Glomerular visceral epithelial cell (primary cell): ENCODE measurements around the gene OSM.
"Not testable (repeated sequence)": the region's sequence is repeated elsewhere in the genome, so short reads cannot be mapped to it uniquely, and the experiment has no call there.

Experiments used
- DNase-seq: peaks from one replicate; pipeline ENCODE4 v3.0.0-alpha.2; 2016; ENCODE audit errors: extremely low spot score

The OSM gene

DNA sequence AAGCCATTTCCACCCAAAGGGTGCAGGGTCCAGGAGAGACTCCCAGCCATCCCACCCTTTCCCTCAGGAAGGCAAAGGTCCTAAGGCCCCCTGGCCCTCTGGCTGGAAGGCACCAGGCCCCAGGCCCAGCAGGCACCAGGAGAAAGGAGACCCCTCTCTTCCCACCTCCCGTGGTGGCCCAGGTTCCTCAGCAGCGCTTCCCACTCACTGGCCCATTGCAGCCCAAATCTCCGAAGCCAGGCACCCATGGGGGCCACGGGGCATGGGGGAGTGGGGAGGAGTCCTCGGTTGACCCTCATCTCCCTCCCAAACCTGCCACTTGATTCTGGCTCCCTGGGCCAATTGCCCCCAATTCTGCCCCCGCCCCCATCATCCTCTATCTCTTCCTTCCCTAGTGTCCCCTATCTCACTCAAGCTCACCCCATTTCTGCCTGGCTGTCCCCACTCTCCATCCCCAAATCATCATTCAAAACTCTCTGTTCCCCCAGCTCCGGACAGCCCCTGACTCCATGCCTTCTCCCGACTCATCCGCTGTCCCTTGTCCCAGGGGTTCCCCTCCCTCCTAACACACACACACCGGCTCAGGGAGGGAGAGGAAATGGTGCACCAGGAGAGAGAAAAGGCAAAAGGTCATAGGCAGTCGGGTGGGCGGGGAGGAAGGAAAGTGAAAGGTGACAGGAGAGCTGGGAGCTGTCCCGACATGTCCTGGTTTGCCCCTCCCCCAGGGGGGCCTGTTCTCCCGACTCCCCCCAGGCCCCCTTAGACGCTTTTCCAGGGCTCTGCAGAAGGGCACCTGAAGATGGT lies 21.3 kb downstream of the OSM start:
- no peak for DNase-seq

DNA sequence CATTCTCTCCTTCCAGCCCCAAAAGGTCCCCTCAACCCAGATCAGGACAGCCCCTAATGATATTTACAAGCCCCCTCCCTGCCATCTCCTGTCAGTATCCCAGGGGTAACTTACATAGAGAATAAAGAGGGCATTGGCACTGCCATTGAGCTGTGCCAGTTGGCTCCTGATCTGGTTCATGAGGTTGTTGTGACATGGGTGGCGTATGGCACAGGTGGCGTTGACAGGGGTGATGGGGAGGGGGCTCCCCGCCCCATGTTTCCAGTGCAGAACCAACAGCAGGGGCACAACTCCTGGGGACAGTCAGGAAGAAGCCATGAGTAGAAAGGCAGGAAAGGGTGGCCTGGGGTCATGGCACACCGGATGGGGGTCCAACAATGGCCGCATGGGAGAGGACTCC lies 22.0 kb downstream of the OSM start:
- DNase-seq: no peak

DNA sequence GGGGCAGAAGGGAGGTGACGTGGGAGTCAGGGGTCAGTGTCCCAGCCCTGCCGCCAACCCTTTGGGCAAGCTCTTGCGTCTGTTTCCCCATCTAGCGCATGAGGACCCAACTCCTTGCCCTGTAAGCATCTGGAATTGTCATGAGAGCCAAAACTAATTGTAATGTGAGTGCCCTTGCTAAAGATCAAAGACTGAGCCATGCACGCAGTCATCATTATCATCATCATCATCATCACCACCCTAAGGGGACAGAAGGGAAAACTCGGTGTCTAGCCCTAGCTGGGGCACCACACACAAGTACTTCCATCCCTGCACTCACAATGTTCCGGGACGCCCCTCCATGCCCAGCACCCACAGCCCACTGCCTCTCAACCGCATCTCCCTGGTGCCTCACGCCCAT lies 22.6 kb downstream of the OSM start:
- no peak for DNase-seq

DNA sequence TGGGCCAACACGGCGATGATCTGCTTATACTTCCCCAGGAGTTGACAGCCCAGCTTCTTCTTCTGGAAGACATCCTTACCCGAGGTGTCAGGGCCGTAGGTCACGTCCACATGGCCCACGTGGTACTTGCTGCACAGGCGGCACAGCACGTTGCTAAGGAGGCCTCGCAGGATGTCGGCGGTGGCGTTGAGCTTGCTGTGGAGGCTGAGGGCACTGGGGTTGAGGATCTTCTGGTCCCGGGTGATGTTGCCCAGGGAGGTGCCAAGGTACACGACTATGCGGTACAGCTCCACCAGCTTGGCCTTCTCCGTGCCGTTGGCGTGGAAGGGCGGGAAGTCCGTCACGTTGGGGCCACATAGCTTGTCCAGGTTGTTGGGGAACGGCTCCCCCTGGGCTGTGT lies 23.0 kb downstream of the OSM start:
- no peak for DNase-seq

DNA sequence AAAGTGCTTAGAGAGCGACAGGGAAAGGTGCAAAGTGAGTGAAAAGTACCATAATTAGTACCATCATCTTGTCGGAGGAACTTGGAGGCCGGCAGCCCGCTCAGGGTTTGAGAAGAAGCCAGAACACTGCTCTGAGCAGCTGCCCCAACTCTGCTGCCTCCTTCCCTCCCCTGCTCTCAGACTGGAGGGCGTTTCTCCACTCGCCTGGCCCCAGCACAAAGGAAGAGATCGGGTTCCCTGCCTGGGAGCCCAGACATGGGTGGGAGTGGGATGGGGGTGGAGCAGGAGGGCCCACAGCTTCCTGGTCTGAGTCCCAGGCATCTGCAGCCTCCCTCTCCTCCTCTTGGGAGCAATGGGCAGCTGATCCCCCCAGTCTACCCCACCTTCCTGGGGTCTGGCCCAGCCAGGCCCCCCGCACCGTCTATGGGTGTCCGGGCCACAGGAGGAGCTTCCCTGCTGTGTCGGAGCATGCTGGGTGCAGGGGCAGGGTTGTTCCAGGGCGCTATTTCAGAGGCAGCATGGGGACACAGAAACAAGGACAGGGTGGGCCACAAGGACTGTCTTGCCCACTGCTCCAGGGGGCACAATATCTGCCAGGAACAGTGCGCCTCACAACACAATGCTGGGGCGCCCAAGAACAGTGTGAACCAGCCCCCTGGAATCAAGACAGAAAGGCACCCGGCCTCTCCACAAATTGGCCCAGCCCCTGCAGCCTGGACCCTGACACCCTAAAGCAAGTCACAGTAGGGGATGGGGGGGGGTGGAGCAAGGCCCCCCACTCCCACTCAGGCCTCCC lies 24.9 kb downstream of the OSM start:
- DNase-seq: no peak

DNA sequence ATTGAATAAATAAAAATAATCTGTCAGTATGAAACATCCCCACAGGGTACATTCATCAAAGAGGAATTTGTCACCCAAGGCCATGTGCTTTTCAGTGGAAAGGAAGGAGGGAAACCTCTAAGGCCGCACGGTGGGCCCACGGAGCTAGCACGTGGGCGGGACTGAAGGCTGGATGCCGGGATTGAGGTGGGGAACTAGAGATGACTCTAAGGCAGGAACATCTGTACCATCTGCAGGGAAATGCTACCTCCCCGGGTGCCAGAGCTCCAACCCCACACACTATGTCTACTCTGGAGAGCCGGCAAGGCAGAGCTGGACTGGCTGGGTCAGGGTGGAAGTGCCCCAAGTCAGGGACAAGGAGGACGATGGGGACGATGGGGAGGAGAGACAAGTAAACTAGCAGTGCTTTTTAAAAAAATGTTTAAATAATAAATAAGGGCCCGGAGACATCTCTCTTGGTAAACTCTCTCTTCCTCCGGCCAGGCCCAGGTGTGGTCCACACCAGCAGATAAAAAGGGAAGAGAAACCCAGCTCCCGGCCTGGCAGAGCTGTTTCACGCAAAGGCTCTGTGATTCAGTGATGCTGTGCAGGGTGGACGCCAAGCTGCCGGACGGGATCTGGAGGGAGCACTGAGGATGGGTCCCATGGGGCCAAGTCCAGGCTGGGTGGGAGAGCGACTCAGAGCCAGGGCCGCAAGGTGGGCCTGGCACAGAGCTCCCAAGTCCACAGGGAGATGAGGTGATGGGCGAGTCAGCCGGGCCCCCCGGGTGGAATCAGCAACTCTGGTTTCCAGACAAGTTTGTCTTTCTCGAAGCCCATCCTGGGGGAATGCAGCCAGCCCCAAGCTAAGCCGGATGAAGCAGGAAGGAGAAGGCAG lies 25.9 kb downstream of the OSM start:
- DNase-seq: no peak

DNA sequence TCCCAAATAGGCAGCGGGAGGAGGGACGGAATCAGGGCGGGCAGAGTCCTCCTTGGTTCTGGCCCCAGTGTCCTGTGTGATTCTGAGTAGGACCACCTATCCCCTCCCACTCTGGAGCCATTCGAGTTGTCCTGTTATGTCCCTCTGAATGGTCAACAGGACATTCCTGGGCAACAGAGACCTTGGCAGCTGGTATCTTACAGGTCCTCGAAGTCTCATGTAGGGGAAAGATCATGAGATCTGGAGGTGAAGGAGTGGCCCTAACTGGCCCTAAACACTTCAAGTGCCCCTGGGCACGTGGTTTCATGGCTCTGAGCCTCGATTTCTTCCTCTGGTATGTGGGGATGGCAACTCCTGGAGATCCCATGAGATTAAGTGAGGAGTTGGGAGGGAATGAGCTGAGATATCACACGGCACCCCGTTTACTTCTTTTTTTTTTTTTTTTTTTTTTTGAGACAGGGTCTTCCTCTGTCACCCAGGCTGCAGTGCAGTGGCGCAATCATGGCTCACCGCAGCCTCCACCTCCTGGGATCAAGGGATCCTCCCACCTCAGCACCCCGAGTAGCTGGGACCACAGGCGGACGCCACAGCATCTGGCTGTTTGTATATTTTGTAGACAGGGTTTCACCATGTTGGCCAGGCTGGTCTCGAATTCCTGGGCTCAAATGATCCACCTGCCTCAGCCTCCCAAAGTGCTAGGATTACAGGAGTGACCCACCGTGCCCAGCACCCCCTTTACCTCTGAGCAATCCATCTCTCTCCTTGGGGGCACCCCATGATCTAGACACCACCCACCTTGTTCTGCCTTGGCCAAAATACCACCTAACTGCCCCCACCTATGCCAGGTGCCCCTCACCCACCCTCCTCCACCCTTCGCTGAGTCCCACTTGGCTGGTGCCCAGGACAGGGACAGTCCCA lies 26.9 kb downstream of the OSM start:
- DNase-seq: no peak

DNA sequence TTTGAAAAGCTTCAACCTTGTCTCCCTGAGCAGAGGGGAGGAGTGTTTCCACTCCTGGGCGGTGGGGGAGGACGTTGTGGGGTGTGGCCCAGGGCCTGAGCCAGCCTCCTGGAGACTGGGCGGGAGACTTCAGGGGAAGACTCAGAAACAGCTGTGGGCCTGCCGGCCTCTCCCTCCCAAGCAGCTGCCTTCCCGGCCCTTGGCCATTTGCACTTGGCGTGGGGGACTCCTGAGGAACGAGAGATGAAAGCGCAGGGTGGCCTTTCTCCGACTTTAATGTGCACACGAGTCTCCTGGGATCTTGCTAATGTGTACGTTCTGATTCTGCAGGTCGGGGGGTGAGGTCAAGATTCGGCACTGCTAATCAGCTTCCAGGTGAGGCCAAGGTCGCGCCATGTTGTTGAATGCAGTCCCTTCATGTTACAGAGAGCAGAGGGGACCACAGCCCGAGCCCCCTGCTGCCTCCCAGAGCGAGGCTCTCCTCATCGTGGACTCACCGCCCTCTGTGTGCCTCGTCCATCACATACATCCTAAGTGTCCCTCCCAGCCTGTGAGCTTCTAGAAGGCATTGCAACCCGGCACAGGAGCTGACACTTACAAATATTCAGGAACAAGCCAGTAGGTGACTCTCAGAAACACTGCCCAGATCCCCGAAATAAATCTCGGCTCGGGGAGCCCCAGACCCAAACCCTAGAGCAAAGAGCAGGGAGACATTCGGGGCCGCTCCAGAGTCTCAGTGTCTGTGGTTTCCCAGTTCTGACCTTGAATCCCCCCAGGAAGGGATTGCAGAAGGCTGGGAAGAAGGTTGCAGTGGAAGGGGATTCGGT lies 27.8 kb downstream of the OSM start:
- DNase-seq: peak; percentile 91

DNA sequence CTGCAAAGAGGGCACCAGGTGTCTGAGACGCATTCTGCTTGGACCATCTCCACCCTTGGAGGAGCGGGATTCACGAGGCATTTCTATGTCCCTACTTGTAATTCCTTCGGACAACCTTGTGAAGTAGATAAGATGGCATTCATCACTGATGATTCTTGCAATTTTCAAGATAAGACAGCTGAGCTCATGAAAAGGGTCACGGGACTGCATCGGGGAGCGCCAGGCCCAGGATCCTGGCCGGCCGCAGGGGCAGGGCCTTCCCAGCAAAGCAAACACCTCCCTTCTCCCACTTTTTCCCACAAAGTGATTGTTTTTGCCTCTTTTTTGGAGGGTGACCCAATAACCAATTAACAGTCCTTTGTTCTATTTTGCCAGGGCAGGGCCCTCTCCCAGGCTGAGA lies 28.5 kb downstream of the OSM start:
- no peak for DNase-seq

DNA sequence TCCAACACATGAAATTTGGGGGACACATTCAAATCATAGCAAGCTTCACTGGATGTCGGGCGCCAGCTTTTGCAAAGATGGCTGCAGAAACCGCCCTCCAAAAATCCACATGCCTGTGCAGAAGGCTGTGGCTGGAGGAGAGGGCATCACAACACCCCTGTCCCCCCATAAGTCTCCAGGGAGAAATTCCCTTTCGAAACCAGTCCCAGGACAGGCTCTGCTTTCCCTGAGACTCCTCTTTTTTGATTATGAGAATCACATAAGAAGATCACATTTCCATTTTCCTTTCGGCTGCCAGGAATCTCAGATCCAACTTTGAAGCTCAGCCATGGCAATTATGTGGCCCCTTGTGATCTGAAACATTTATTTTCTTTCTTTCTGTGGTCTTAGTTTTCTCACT lies 29.8 kb downstream of the OSM start:
- DNase-seq: no peak

DNA sequence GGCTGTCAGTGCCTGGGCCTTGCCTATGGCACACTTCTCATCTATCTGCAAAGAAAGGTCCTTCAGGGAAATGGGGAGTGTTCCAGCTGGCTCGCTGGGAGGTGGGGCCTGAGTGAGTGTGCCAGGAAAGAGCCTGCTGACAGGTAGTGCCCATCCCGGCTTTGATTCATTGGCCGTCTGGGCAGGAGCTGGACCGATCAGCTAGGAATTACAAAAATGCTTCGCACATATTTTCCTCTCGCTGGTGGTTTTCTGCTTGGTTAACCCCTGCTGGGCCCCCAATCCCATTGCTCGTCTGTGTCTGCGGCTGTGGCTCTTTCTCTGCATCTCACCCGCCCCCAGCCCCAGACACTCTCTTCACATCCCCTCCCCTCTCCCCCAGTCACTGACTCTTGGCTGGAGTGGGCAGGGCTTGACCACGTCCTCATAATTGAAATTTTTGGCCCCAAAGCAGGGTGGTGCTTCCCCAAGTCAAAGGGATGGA lies 30.9 kb downstream of the OSM start:
- peak; percentile 99 for DNase-seq

DNA sequence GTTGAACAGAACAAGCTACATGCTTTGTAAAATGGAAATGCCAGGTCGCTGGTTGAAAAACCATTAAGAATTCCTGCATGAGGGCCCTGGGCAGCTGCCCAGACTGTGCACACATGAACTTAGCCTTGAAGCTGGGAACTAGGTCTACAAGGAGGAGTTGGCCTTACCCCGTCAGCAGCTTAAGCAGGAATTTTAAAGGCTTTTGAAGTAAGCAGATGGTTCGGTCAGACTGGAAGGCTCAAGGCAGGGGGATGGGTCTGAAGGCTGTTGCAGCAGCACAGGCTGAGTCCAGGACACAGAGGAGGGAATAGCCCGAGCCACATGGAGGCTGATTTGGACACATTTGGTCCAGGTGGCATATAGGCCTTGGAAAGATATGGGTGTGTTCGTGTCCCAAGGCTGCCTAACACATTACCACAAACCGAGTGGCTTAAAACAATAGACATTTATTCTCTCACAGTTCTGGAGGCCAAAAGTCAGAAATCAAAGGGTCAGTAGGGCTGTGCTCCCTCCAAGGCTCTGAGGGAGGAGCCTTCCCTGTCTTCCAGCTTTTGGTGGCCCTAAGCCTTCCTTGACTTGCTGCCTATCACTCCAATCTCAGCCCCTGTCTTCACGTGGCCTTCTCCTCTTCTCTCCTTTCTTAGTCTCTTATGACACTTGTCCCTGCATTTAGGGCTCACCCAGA lies 31.7 kb downstream of the OSM start:
- DNase-seq: peak; percentile 89

DNA sequence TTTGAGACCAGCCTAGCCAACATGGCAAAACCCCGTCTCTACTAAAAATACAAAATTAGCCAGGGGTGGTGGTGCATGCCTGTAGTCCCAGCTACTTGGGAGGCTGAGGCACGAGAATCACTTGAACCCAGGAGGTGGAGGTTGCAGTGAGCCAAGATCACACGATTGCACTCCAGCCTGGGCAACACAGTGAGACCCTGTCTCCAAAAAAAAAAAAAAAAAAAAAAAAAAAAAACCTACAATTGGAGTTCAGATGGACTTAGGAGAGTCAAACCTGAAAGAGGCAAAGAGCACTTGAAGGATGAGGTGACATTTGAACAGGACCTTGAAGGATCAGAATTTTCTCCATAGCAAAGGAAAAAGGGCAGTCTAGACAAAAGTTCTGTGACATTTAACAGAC lies 32.3 kb downstream of the OSM start:
- not testable (repeated sequence) for DNase-seq

DNA sequence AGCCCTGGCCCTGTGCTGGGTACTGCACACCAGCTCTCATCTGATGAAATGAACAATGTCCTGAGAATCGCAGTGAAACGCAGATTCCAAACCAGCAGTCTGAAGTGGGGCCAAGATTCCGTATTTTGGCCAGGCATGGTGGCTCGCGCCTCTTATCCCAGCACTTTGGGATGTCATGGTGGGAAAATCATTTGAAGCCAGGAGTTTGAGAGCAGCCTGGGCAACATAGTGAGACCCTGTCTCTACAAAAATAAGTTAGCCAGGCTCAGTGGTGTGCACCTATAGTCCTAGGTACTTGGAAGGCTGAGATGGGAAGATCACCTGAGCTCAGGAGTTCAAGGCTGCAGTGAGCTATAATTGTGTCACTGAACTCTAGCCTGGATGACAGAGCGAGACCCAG lies 33.1 kb downstream of the OSM start:
- no peak for DNase-seq

DNA sequence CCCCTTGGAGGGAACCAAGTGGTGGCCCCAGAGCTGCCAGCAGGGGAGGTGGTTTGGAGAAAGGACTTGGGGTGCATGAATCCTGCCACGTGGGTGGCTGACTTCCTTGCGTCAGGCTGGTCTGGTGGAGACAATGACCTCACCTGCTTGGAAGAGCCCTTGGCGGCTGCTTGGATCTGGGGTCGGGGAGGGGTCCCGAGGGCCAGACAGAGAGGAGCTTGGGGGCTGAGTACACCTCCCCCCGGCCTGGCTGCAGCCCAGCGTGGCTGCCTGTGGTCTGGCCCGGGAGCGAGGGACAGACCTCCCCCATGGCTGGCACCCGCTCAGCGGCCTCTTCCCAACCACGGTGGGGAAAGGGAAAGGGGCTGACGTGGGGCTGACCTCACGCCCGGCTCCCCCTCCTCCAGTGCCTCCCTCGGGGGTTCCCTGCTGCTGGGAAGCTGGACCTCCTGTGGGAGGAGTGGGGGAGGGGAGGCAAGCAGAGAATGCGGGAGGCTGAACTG lies 33.9 kb downstream of the OSM start:
- peak; percentile 88 for DNase-seq

DNA sequence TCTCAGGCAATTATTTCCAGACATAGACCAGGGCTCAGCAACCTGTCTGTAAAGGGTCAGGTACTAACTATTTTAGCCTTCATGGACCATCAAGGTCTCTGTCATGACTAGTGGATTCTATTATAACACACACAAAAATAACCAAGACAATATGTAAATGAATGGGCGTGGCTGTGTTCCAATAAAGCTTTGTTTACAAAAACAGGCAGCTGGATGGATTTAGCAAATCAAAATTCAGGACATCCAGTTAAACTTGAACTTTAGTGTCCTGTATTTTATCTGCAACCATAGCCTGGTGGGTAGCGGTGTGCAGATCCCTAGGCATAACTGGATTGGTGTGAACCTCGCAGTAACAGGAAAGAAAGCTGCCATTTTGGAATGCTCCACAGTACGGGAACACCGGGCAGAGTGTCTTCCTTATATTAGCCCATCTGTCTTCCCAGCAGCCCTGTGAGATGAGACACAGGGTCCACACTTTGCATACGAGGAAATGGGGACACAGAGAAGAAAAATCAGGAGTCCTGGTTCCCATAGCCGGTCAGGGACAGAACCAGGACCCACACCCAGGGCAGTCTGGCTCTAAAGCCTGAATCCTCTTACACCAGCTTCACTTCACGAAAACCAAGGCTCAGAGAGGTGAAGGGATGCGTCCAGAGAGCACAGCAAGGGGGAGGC lies 35.7 kb downstream of the OSM start:
- no peak for DNase-seq

DNA sequence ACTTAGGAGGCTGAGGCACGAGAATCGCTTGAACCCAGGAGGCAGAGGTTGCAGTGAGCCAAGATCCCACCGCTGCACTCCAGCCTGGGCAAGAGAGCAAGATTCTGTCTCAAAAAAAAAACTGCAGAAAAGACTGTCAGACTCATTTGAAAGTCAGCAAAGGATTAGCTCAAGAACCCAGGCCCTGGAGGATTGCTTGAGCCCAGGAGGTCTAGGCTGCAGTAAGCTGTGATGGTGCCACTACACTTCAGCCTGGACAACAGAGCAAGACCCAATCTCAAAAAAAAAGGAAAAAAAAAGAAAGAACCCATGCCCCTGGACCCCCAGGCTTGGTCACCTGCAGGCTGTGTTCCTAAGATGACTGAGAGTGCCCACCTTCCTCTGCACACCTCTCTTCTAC lies 36.3 kb downstream of the OSM start:
- no peak for DNase-seq

DNA sequence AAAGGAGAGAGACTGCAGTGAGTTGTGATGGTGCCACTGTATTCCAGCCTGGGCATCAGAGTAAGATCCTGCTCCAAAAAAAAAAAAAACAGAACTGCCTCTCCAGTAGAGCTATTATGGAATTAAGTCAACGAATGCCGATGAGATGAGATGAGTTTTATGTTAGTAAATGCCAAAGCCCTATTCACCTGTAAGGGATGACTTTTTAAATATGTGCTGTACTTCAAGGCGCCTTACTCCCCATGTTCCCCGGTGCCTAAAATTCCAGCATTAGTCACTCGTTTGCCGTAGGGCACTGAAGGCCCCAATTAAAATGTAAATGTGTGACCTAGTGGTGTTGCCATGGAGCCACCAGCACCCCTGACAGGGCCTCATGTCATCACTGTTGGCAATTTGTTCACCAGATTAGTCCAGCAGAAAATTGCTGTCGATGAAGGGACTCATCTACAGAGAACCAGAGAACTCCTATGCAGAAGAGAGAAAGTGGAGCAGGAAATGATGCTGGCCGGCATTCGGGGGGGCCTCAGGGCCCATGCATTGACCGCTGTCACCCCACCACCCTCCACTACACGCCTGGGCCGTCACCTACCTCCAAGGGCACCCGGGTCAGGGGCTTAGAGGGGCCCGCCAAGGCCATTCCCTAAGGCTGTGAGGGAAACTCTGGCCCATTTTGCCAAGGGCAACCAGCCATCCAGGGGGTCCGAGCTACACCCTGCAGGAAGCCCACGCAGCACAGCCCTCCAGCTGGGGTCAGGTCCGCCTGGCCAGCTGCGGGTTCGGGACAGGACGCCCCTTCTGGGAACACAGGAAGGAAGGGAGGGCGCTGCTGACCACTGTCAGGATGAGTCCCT lies 37.9 kb downstream of the OSM start:
- peak; percentile 85 for DNase-seq
